OCI-LY7 (cell line): ENCODE results near the gene OPTN.

ENCODE experiments used
- EZH2phosphoT487 ChIP-seq: fragments of 200-600 bp; sonication (generic); IDR thresholded peaks from 2 replicates; pipeline ENCODE4 v1.6.1; 2018; ENCODE audit warnings: low read depth, borderline replicate concordance, mild to moderate bottlenecking, mixed run types, antibody characterized with exemption, low read length, moderate library complexity, mixed read lengths
- TF ChIP-seq, protein P1 (sequence below): fragments of 200-600 bp; sonication (generic); conservative IDR thresholded peaks from 2 replicates; pipeline ENCODE4 v1.5.1; 2014; ENCODE audit warnings: mild to moderate bottlenecking, antibody characterized with exemption, low read length, moderate library complexity, mixed read lengths

DNA sequence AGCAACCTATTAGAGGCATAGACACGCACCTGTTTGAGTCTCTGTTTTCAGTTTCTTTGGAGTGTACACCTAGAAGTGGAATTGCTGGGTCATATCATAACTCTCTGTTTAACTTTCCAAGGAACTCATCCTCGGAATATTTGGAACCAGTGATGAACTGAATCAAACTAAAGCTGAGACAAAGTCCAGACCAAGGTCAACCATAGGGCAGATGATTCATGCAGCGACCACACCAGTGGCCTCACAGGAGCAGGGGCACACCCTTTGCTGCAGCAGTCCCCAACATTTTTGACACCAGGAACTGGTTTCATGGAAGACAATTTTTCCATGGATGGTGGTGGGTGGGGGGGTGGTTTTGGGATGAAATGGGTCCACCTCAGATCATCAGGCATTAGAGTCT is 4.9 kb upstream of the OPTN start:
- TF ChIP-seq, protein P1, sequence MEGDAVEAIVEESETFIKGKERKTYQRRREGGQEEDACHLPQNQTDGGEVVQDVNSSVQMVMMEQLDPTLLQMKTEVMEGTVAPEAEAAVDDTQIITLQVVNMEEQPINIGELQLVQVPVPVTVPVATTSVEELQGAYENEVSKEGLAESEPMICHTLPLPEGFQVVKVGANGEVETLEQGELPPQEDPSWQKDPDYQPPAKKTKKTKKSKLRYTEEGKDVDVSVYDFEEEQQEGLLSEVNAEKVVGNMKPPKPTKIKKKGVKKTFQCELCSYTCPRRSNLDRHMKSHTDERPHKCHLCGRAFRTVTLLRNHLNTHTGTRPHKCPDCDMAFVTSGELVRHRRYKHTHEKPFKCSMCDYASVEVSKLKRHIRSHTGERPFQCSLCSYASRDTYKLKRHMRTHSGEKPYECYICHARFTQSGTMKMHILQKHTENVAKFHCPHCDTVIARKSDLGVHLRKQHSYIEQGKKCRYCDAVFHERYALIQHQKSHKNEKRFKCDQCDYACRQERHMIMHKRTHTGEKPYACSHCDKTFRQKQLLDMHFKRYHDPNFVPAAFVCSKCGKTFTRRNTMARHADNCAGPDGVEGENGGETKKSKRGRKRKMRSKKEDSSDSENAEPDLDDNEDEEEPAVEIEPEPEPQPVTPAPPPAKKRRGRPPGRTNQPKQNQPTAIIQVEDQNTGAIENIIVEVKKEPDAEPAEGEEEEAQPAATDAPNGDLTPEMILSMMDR: no peak
- TF ChIP-seq EZH2phosphoT487: no peak
